Body of pancreas (tissue), 4 donors: Measurements from ENCODE around the gene CDKN1C.

Experiments used
- CTCF ChIP-seq, 7 experiments: fragments of 450-650 bp in 4 of 7; fragments of 200-600 bp in 3 of 7; sonication (generic) in 3 of 7; IDR thresholded peaks; one replicate each; pipeline ENCODE4 v1.5.1; 2016 to 2019; ENCODE audit warnings: antibody characterized with exemption in 7 of 7
- POLR2A ChIP-seq, 3 donors: fragments of 450-650 bp; IDR thresholded peaks; one replicate each; pipeline ENCODE4 v1.6.1; 2016; ENCODE audit warnings: antibody characterized with exemption in 3 of 3, mild to moderate bottlenecking in 2 of 3

GRCh38 chr11:2928605-2929530, 43.3 kb upstream of the CDKN1C start, which contains the start of gene PHLDA2:
- peak in 4 of 7 experiments; percentile 4 to 30 (median 16) for TF ChIP-seq CTCF (IDR thresholded peaks at IDR 0.05)
- peak; percentile 79 to 90 (median 84) for TF ChIP-seq POLR2A (IDR thresholded peaks at IDR 0.05)
